Liver (tissue), 9 donors: ENCODE results near the gene TFE3. TPM values are rescaled to one million over a fixed set of nuclear protein-coding genes. Genes with fewer than 3 reads are reported as not detected.

Experiments used
- DNase-seq: peaks from one replicate; pipeline ENCODE4 v3.0.0-alpha.2; 2017; ENCODE audit warnings: low spot score
- H3K27ac ChIP-seq, 2 donors: one replicate each; pipeline ENCODE4 v1.7.0; 2013; ENCODE audit warnings: inconsistent platforms in 2 of 2, low read length in 2 of 2, control low read depth in 1 of 2, low read depth in 1 of 2, mild to moderate bottlenecking in 1 of 2
- H3K27me3 ChIP-seq, 4 donors: one replicate each; pipeline versions ENCODE4 v1.6.1 to v1.7.0; 2013; ENCODE audit warnings: low read length in 3 of 4, inconsistent platforms in 1 of 4, mild to moderate bottlenecking in 1 of 4, moderate library complexity in 1 of 4; ENCODE audit not compliant: control insufficient read depth in 4 of 4, insufficient read depth in 4 of 4
- H3K36me3 ChIP-seq, 4 donors: one replicate each; pipeline versions ENCODE4 v1.6.1 to v1.7.0; 2013; ENCODE audit warnings: low read length in 3 of 4, mild to moderate bottlenecking in 3 of 4, low read depth in 1 of 4, moderate library complexity in 1 of 4; ENCODE audit not compliant: control insufficient read depth in 4 of 4, insufficient read depth in 3 of 4
- H3K4me1 ChIP-seq, 4 donors: one replicate each; pipeline versions ENCODE4 v1.6.1 to v1.7.0; 2013; ENCODE audit warnings: low read length in 3 of 4, mild to moderate bottlenecking in 3 of 4, moderate library complexity in 1 of 4; ENCODE audit not compliant: control insufficient read depth in 4 of 4, insufficient read depth in 4 of 4
- H3K4me3 ChIP-seq, 3 donors: one replicate each; pipeline versions ENCODE4 v1.6.1 to v1.7.0; 2013; ENCODE audit warnings: low read length in 3 of 3, control low read depth in 1 of 3, low read depth in 1 of 3, mild to moderate bottlenecking in 1 of 3
- H3K9ac ChIP-seq, 2 donors: one replicate each; pipeline ENCODE4 v1.7.0; 2013; ENCODE audit warnings: low read length in 2 of 2, mild to moderate bottlenecking in 2 of 2, moderate library complexity in 2 of 2, control low read depth in 1 of 2, low read depth in 1 of 2
- H3K9me3 ChIP-seq, 4 donors: one replicate each; pipeline versions ENCODE4 v1.6.1 to v1.7.0; 2013; ENCODE audit warnings: low read length in 3 of 4; ENCODE audit not compliant: control insufficient read depth in 4 of 4
- CTCF ChIP-seq: fragments of 150-350 bp; IDR thresholded peaks from 2 replicates; pipeline ENCODE4 v1.5.1; 2017; ENCODE audit warnings: improper control_type of control experiment, low read depth, low read length; ENCODE audit not compliant: missing input control
- EGR1 ChIP-seq, 2 donors: IDR thresholded peaks; 2 replicates each; pipeline ENCODE4 v1.6.1; 2016 to 2018; ENCODE audit warnings: antibody characterized with exemption in 2 of 2, low read depth in 2 of 2
- FOXA1 ChIP-seq: IDR thresholded peaks from 2 replicates; pipeline ENCODE4 v1.6.1; 2016; ENCODE audit warnings: antibody characterized with exemption
- FOXA2 ChIP-seq: IDR thresholded peaks from 2 replicates; pipeline ENCODE4 v1.6.1; 2016; ENCODE audit warnings: antibody characterized with exemption
- GABPA ChIP-seq, 2 donors: IDR thresholded peaks in 1 of 2; conservative IDR thresholded peaks in 1 of 2; 2 replicates each; pipeline ENCODE4 v1.6.1; 2016; ENCODE audit warnings: antibody characterized with exemption in 2 of 2, mild to moderate bottlenecking in 1 of 2, moderate library complexity in 1 of 2
- HNF4A ChIP-seq, 2 donors: conservative IDR thresholded peaks; 2 replicates each; pipeline ENCODE4 v1.6.1; 2016; ENCODE audit warnings: antibody characterized with exemption in 2 of 2, mild to moderate bottlenecking in 2 of 2
- HNF4G ChIP-seq: IDR thresholded peaks from 2 replicates; pipeline ENCODE4 v1.6.1; 2016; ENCODE audit warnings: antibody characterized with exemption
- JUND ChIP-seq, 2 donors: IDR thresholded peaks; 2 replicates each; pipeline ENCODE4 v1.6.1; 2016; ENCODE audit warnings: antibody characterized with exemption in 2 of 2
- MAX ChIP-seq: IDR thresholded peaks from 2 replicates; pipeline ENCODE4 v1.6.1; 2016; ENCODE audit warnings: antibody characterized with exemption
- NR2F2 ChIP-seq: IDR thresholded peaks from 2 replicates; pipeline ENCODE4 v1.6.1; 2016; ENCODE audit warnings: antibody characterized with exemption
- RAD21 ChIP-seq, 2 donors: IDR thresholded peaks; 2 replicates each; pipeline ENCODE4 v1.6.1; 2016; ENCODE audit warnings: antibody characterized with exemption in 2 of 2, mild to moderate bottlenecking in 2 of 2
- REST ChIP-seq: IDR thresholded peaks from 2 replicates; pipeline ENCODE4 v1.6.1; 2016; ENCODE audit warnings: antibody characterized with exemption, mild to moderate bottlenecking
- RXRA ChIP-seq, 2 donors: IDR thresholded peaks; 2 replicates each; pipeline ENCODE4 v1.6.1; 2017 to 2018; ENCODE audit warnings: antibody characterized with exemption in 2 of 2, mild to moderate bottlenecking in 1 of 2
- SP1 ChIP-seq: IDR thresholded peaks from 2 replicates; pipeline ENCODE4 v1.6.1; 2018; ENCODE audit warnings: antibody characterized with exemption, mild to moderate bottlenecking
- TAF1 ChIP-seq: conservative IDR thresholded peaks from 2 replicates; pipeline ENCODE4 v1.6.1; 2016; ENCODE audit warnings: antibody characterized with exemption, mild to moderate bottlenecking
- YY1 ChIP-seq: IDR thresholded peaks from 2 replicates; pipeline ENCODE4 v1.6.1; 2016; ENCODE audit warnings: antibody characterized with exemption, mild to moderate bottlenecking
- ZBTB33 ChIP-seq: IDR thresholded peaks from 2 replicates; pipeline ENCODE4 v1.6.1; 2016; ENCODE audit warnings: antibody characterized with exemption
- WGBS: extraction: QIAGEN DNeasy Blood & Tissue Kit; methylation state at CpG from one replicate; pipeline ENCODE4 v1.1.7; 2013; 5-methylcytosine and 5-hydroxymethylcytosine counted together
- polyA plus RNA-seq, 2 donors: library from polyadenylated mRNA; stranded (reverse) in 1 of 2; unstranded in 1 of 2; fragments of 200-250 nt in 1 of 2; fragments of >200 nt in 1 of 2; fragmentation: Nextera tagmentation in 1 of 2; extraction: Ambion mirVana in 1 of 2; gene quantifications; one replicate each; pipeline versions ENCODE4 v1.2.1 to v1.2.3, GENCODE V29; 2013 to 2015
- total RNA-seq, 2 donors: library from RNA; depleted of rRNA; stranded (reverse); fragments of >200 nt; gene quantifications; one replicate each; pipeline ENCODE4 v1.2.3, GENCODE V29; 2014
- TF ChIP-seq, protein P1 (sequence below): IDR thresholded peaks from 2 replicates; pipeline ENCODE4 v1.6.1; 2016; ENCODE audit warnings: antibody characterized with exemption
- donor health status: healthy.
- donor health status: healthy.
- donor health status: healthy.
- donor health status: healthy.
- donor health status: healthy.

The TFE3 gene
- total and polyA plus RNA-seq, 4 donors = 8.6 to 22.4 (median 13.3) TPM

GRCh38 chrX:48999030-48999429, 44.1 kb downstream of the TFE3 start:
- Histone ChIP-seq H3K9me3 (no peaks in the 10 kb centered on the region), H3K36me3 (peaks cover 5 to 12% (median 10%) of the 10 kb centered on the region in 4 donors), H3K4me1 (peaks cover 1 to 8% (median 5%) of the 10 kb centered on the region in 4 donors), H3K9ac (no peak overlapping the region), H3K27ac (no peak overlapping the region), H3K27me3 (no peaks in the 10 kb centered on the region), H3K4me3 (no peak overlapping the region)
- no peak for DNase-seq
- TF ChIP-seq FOXA1 (no peak), GABPA (IDR thresholded peaks at IDR 0.05 in 1 of 2, conservative IDR thresholded peaks at IDR 0.05 in 1 of 2) (no peak), HNF4G (no peak), HNF4A (conservative IDR thresholded peaks at IDR 0.05) (no peak), RAD21 (IDR thresholded peaks at IDR 0.05) (no peak), RXRA (IDR thresholded peaks at IDR 0.05) (no peak), NR2F2 (no peak), TAF1 (no peak), ZBTB33 (no peak)
- TF ChIP-seq, protein P1, sequence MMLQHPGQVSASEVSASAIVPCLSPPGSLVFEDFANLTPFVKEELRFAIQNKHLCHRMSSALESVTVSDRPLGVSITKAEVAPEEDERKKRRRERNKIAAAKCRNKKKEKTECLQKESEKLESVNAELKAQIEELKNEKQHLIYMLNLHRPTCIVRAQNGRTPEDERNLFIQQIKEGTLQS = no peak
- 96% methylated on average over 5 of the region's 5 CpGs for WGBS

DNA sequence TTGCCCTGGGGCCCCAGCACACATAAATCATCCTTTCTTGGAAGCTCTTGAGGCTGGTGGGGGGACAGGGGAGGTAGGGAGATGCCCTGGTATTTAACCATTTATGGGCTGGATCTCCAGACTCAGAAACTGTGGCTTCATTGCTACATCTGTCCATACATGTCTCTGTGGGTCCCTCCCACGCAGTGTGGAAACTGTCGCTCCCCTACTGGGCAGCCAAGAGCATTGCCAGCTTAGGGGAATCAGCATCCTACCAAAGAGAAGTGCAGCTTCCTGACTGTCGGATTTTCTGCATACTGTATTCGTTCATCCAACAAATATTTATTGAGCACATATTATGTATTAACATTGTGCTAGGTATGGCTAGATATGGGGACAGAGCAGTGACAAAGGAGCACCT, 44.8 kb downstream of the TFE3 start:
- WGBS = 95% methylated on average over 4 of the region's 4 CpGs
- Histone ChIP-seq H3K36me3 (peaks cover 5 to 17% (median 11%) of the 10 kb centered on the region in 4 donors), H3K9me3 (no peaks in the 10 kb centered on the region), H3K4me1 (peaks cover 1 to 8% (median 5%) of the 10 kb centered on the region in 4 donors), H3K27ac (no peak overlapping the region), H3K4me3 (no peak overlapping the region), H3K27me3 (no peaks in the 10 kb centered on the region), H3K9ac (no peak overlapping the region)
- TF ChIP-seq FOXA1 (no peak), FOXA2 (no peak), HNF4G (no peak), EGR1 (IDR thresholded peaks at IDR 0.05; ENCODE audit: low read depth in 2 of 2) (no peak), GABPA (IDR thresholded peaks at IDR 0.05 in 1 of 2, conservative IDR thresholded peaks at IDR 0.05 in 1 of 2) (no peak), MAX (no peak), RXRA (IDR thresholded peaks at IDR 0.05) (no peak), ZBTB33 (no peak), RAD21 (IDR thresholded peaks at IDR 0.05) (no peak), TAF1 (no peak), YY1 (no peak), REST (no peak), CTCF (no peak), SP1 (no peak), HNF4A (conservative IDR thresholded peaks at IDR 0.05) (no peak), JUND (IDR thresholded peaks at IDR 0.05) (no peak)
- TF ChIP-seq, protein P1 = no peak
- no peak for DNase-seq
